H7 (cell line): ENCODE results near the gene GLP1R. TPM values are rescaled to one million over a fixed set of nuclear protein-coding genes. Genes with fewer than 3 reads are reported as not detected.

Source experiments
- DNase-seq: peaks from one replicate; pipeline ENCODE4 v3.0.0; 2012
- H3K27me3 ChIP-seq: 2 replicates; pipeline ENCODE4 v1.6.0; 2011; ENCODE audit warnings: mild to moderate bottlenecking, low read length; ENCODE audit not compliant: control insufficient read depth, insufficient read depth
- H3K36me3 ChIP-seq: replicated peaks from 2 replicates; pipeline ENCODE4 v1.5.1; 2011; ENCODE audit warnings: low read length; ENCODE audit not compliant: control insufficient read depth, insufficient read depth
- H3K4me3 ChIP-seq: 2 replicates; pipeline ENCODE4 v1.5.1; 2011; ENCODE audit warnings: low read depth, mild to moderate bottlenecking, control low read depth, low read length, moderate library complexity; ENCODE audit not compliant: insufficient read depth
- total RNA-seq: library from RNA; depleted of rRNA; stranded (reverse); fragments of >200 nt; shearing (Covaris generic); gene quantifications from 2 replicates; pipeline ENCODE4 v1.2.3, GENCODE V29; 2014

The GLP1R gene
- total RNA-seq, 1 experiment from 2014 or later = 0.87 TPM

- Histone ChIP-seq H3K36me3 (no peaks in the 10 kb centered on the region), H3K27me3 (no peaks in the 10 kb centered on the region; the same call in 1 of the 2 replicates), H3K4me3 (no peak overlapping the region)
- no peak for DNase-seq
Observed at GRCh38 chr6:39063526-39063925, 14.9 kb downstream of the GLP1R start.

GRCh38 chr6:39065561-39065960 lies 17.0 kb downstream of the GLP1R start:
- Histone ChIP-seq H3K4me3 (no peak overlapping the region), H3K27me3 (no peaks in the 10 kb centered on the region; the same call in 1 of the 2 replicates), H3K36me3 (no peaks in the 10 kb centered on the region)
- DNase-seq = no peak

- DNase-seq = no peak
- Histone ChIP-seq H3K36me3 (no peaks in the 10 kb centered on the region), H3K4me3 (no peak overlapping the region), H3K27me3 (no peaks in the 10 kb centered on the region)
Observed at GRCh38 chr6:39068391-39068790, 19.8 kb downstream of the GLP1R start.

GRCh38 chr6:39072830-39073229 lies 24.2 kb downstream of the GLP1R start:
- Histone ChIP-seq H3K27me3 (no peaks in the 10 kb centered on the region), H3K4me3 (no peak overlapping the region), H3K36me3 (no peaks in the 10 kb centered on the region)
- DNase-seq = no peak

GRCh38 chr6:39073471-39074355 lies 25.1 kb downstream of the GLP1R start:
- Histone ChIP-seq H3K27me3 (no peaks in the 10 kb centered on the region), H3K36me3 (no peaks in the 10 kb centered on the region), H3K4me3 (no peak overlapping the region)
- DNase-seq = no peak

- DNase-seq = peak; percentile 63
- no peaks in the 10 kb centered on the region for H3K36me3 ChIP-seq
- no peaks in the 10 kb centered on the region for H3K27me3 ChIP-seq
- H3K4me3 ChIP-seq = no peak overlapping the region
Observed at GRCh38 chr6:39074486-39074885, 25.9 kb downstream of the GLP1R start.

GRCh38 chr6:39075010-39075686 lies 26.6 kb downstream of the GLP1R start:
- DNase-seq = peak; percentile 42
- Histone ChIP-seq H3K4me3 (no peak overlapping the region), H3K27me3 (no peaks in the 10 kb centered on the region), H3K36me3 (no peaks in the 10 kb centered on the region)

GRCh38 chr6:39075807-39076622 lies 27.4 kb downstream of the GLP1R start:
- Histone ChIP-seq H3K4me3 (no peak overlapping the region), H3K36me3 (no peaks in the 10 kb centered on the region), H3K27me3 (no peaks in the 10 kb centered on the region)
- peak; percentile 19 for DNase-seq

GRCh38 chr6:39076623-39077535 lies 28.3 kb downstream of the GLP1R start:
- Histone ChIP-seq H3K36me3 (no peaks in the 10 kb centered on the region), H3K4me3 (no peak overlapping the region), H3K27me3 (no peaks in the 10 kb centered on the region)
- DNase-seq = no peak

- no peaks in the 10 kb centered on the region for H3K27me3 ChIP-seq
- H3K36me3 ChIP-seq = no peaks in the 10 kb centered on the region
- peak; percentile 32 for DNase-seq
- no peak overlapping the region for H3K4me3 ChIP-seq
Observed at GRCh38 chr6:39077882-39078594, 29.5 kb downstream of the GLP1R start.

- H3K36me3 ChIP-seq = no peaks in the 10 kb centered on the region
- H3K27me3 ChIP-seq = no peaks in the 10 kb centered on the region
- peak; percentile 14 for DNase-seq
- H3K4me3 ChIP-seq = no peak overlapping the region
Observed at GRCh38 chr6:39078695-39079094, 30.1 kb downstream of the GLP1R start.

- peak; percentile 26 for DNase-seq
- no peaks in the 10 kb centered on the region for H3K36me3 ChIP-seq
- no peak overlapping the region for H3K4me3 ChIP-seq
- no peaks in the 10 kb centered on the region for H3K27me3 ChIP-seq
Observed at GRCh38 chr6:39079197-39080125, 30.9 kb downstream of the GLP1R start.
